H1 (cell line): ENCODE measurements around the gene PRR16. TPM values are rescaled to one million over a fixed set of nuclear protein-coding genes. Genes with fewer than 3 reads are reported as not detected.

Experiments used
- ATF2 ChIP-seq: IDR thresholded peaks from 2 replicates; pipeline ENCODE4 v1.6.1; 2012; ENCODE audit warnings: low read length, inconsistent platforms
- BACH1 ChIP-seq: IDR thresholded peaks from 2 replicates; pipeline ENCODE4 v1.6.1; 2012; ENCODE audit warnings: low read length, improper control_type of control experiment
- EP300 ChIP-seq, 2 experiments: IDR thresholded peaks; 1 replicate in 1 of 2; 2 replicates in 1 of 2; pipeline ENCODE4 v1.6.1; 2011 to 2012; ENCODE audit warnings: low read depth in 2 of 2, low read length in 2 of 2, mild to moderate bottlenecking in 2 of 2, borderline replicate concordance in 1 of 2, inconsistent platforms in 1 of 2, moderate library complexity in 1 of 2
- HDAC6 ChIP-seq: IDR thresholded peaks from one replicate; pipeline ENCODE4 v1.7.1; 2012; ENCODE audit warnings: low read depth, mild to moderate bottlenecking, inconsistent platforms, low read length, moderate library complexity
- MAX ChIP-seq: IDR thresholded peaks from 2 replicates; pipeline ENCODE4 v1.6.1; 2012; ENCODE audit warnings: inconsistent platforms
- RAD21 ChIP-seq, 2 experiments: IDR thresholded peaks in 1 of 2; conservative IDR thresholded peaks in 1 of 2; 2 replicates each; pipeline ENCODE4 v1.6.1; 2011; ENCODE audit warnings: low read depth in 2 of 2, low read length in 2 of 2, improper control_type of control experiment in 1 of 2, inconsistent platforms in 1 of 2, mild to moderate bottlenecking in 1 of 2, moderate library complexity in 1 of 2
- TEAD4 ChIP-seq: IDR thresholded peaks from 2 replicates; pipeline ENCODE4 v1.6.1; 2012; ENCODE audit warnings: low read depth, low read length, inconsistent platforms, mixed read lengths
- polyA plus RNA-seq, 7 experiments: library from polyadenylated mRNA; depleted of rRNA in 3 of 7; stranded (reverse) in 5 of 7; unstranded in 2 of 7; fragments of >200 nt in 5 of 7; fragments of 200-250 nt in 2 of 7; gene quantifications; 1 replicate in 5 of 7; 2 replicates in 1 of 7; 4 replicates in 1 of 7; pipeline versions ENCODE4 v1.2.1 to v1.2.3, GENCODE V29; 2011 to 2013; ENCODE audit warnings: missing spikeins in 2 of 7, mixed read lengths in 2 of 7
- total RNA-seq: library from RNA; stranded (reverse); fragmentation: NEBNext Ultra II Directional; extraction: Animal tissue kit (Norgen Biotek cat#: 25700); gene quantifications from 2 replicates; pipeline ENCODE4 v1.2.1, GENCODE V29; 2021
- TF ChIP-seq, protein P1 (sequence below): fragments of 300-600 bp; sonication (generic); IDR thresholded peaks from 2 replicates; pipeline ENCODE4 v1.7.1; 2012; ENCODE audit warnings: low read length, moderate library complexity, mild to moderate bottlenecking, inconsistent platforms; ENCODE audit not compliant: insufficient replicate concordance

PRR16 gene
- total and polyA plus RNA-seq, 2 of the 8 experiments (the other 6 are each of a cell fraction or from before 2014, with no cell fraction given), result 0.73 to 1.6 TPM

GRCh38 chr5:120510098-120510637 lies 46.1 kb downstream of the PRR16 start (continued):
- no peak for TF ChIP-seq ATF2
- TF ChIP-seq, protein P1, sequence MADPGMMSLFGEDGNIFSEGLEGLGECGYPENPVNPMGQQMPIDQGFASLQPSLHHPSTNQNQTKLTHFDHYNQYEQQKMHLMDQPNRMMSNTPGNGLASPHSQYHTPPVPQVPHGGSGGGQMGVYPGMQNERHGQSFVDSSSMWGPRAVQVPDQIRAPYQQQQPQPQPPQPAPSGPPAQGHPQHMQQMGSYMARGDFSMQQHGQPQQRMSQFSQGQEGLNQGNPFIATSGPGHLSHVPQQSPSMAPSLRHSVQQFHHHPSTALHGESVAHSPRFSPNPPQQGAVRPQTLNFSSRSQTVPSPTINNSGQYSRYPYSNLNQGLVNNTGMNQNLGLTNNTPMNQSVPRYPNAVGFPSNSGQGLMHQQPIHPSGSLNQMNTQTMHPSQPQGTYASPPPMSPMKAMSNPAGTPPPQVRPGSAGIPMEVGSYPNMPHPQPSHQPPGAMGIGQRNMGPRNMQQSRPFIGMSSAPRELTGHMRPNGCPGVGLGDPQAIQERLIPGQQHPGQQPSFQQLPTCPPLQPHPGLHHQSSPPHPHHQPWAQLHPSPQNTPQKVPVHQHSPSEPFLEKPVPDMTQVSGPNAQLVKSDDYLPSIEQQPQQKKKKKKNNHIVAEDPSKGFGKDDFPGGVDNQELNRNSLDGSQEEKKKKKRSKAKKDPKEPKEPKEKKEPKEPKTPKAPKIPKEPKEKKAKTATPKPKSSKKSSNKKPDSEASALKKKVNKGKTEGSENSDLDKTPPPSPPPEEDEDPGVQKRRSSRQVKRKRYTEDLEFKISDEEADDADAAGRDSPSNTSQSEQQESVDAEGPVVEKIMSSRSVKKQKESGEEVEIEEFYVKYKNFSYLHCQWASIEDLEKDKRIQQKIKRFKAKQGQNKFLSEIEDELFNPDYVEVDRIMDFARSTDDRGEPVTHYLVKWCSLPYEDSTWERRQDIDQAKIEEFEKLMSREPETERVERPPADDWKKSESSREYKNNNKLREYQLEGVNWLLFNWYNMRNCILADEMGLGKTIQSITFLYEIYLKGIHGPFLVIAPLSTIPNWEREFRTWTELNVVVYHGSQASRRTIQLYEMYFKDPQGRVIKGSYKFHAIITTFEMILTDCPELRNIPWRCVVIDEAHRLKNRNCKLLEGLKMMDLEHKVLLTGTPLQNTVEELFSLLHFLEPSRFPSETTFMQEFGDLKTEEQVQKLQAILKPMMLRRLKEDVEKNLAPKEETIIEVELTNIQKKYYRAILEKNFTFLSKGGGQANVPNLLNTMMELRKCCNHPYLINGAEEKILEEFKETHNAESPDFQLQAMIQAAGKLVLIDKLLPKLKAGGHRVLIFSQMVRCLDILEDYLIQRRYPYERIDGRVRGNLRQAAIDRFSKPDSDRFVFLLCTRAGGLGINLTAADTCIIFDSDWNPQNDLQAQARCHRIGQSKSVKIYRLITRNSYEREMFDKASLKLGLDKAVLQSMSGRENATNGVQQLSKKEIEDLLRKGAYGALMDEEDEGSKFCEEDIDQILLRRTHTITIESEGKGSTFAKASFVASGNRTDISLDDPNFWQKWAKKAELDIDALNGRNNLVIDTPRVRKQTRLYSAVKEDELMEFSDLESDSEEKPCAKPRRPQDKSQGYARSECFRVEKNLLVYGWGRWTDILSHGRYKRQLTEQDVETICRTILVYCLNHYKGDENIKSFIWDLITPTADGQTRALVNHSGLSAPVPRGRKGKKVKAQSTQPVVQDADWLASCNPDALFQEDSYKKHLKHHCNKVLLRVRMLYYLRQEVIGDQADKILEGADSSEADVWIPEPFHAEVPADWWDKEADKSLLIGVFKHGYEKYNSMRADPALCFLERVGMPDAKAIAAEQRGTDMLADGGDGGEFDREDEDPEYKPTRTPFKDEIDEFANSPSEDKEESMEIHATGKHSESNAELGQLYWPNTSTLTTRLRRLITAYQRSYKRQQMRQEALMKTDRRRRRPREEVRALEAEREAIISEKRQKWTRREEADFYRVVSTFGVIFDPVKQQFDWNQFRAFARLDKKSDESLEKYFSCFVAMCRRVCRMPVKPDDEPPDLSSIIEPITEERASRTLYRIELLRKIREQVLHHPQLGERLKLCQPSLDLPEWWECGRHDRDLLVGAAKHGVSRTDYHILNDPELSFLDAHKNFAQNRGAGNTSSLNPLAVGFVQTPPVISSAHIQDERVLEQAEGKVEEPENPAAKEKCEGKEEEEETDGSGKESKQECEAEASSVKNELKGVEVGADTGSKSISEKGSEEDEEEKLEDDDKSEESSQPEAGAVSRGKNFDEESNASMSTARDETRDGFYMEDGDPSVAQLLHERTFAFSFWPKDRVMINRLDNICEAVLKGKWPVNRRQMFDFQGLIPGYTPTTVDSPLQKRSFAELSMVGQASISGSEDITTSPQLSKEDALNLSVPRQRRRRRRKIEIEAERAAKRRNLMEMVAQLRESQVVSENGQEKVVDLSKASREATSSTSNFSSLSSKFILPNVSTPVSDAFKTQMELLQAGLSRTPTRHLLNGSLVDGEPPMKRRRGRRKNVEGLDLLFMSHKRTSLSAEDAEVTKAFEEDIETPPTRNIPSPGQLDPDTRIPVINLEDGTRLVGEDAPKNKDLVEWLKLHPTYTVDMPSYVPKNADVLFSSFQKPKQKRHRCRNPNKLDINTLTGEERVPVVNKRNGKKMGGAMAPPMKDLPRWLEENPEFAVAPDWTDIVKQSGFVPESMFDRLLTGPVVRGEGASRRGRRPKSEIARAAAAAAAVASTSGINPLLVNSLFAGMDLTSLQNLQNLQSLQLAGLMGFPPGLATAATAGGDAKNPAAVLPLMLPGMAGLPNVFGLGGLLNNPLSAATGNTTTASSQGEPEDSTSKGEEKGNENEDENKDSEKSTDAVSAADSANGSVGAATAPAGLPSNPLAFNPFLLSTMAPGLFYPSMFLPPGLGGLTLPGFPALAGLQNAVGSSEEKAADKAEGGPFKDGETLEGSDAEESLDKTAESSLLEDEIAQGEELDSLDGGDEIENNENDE, result no peak
- no peak for TF ChIP-seq EP300 (IDR thresholded peaks at IDR 0.05; ENCODE audit: borderline replicate concordance in 1 of 2, low read depth in 2 of 2, low read length in 2 of 2)
- TF ChIP-seq HDAC6, result no peak
- no peak for TF ChIP-seq RAD21 (IDR thresholded peaks at IDR 0.05 in 1 of 2, conservative IDR thresholded peaks at IDR 0.05 in 1 of 2; ENCODE audit: low read depth in 2 of 2, low read length in 2 of 2)
- no peak for TF ChIP-seq BACH1
- TF ChIP-seq TEAD4, result no peak
- no peak for TF ChIP-seq MAX
